H1 (cell line): ENCODE results near the gene EYA2. TPM values are rescaled to one million over a fixed set of nuclear protein-coding genes. Genes with fewer than 3 reads are reported as not detected.

Experiments used
- CTCF ChIA-PET: fragments of 300-600 bp; sonication (Branson Sonifier 250); formaldehyde crosslinking; loops from one replicate; lab custom pipeline; 2021; ENCODE audit not compliant: partially characterized antibody; lab: Charles Lee
- POLR2A ChIA-PET: fragments of 300-600 bp; sonication (Branson Sonifier 250); formaldehyde crosslinking; loops from one replicate; lab custom pipeline; 2021; ENCODE audit warnings: inconsistent platforms; ENCODE audit not compliant: partially characterized antibody; lab: Charles Lee
- DNase-seq, 2 experiments: peaks; one replicate each; pipeline versions ENCODE4 v3.0.0 to v3.0.0-alpha.2; 2010 to 2022; ENCODE audit warnings: low spot score in 2 of 2, low read depth in 1 of 2, mixed read lengths in 1 of 2
- FAIRE-seq: peaks from 2 replicates; lab custom pipeline; 2011; peaks lifted over from hg19 to GRCh38; lab: Jason Lieb, UNC
- H2AFZ ChIP-seq: 2 replicates; pipeline ENCODE4 v1.8.1; 2012; ENCODE audit warnings: low read length, inconsistent platforms
- H2AK5ac ChIP-seq: 2 replicates; pipeline ENCODE4 v1.6.1; 2013; ENCODE audit warnings: low read depth, low read length
- H2BK120ac ChIP-seq: replicated peaks from 2 replicates; pipeline ENCODE3; 2013; ENCODE audit warnings: low read depth, low read length, inconsistent platforms
- H2BK12ac ChIP-seq: 2 replicates; pipeline ENCODE4 v1.6.1; 2013; ENCODE audit warnings: low read depth, low read length
- H2BK15ac ChIP-seq: 2 replicates; pipeline ENCODE4 v1.6.1; 2013; ENCODE audit warnings: low read length
- H2BK20ac ChIP-seq: 2 replicates; pipeline ENCODE4 v1.6.1; 2013; ENCODE audit warnings: low read length
- H2BK5ac ChIP-seq: 2 replicates; pipeline ENCODE4 v1.6.1; 2013; ENCODE audit warnings: low read depth, low read length
- H3K14ac ChIP-seq: 2 replicates; pipeline ENCODE4 v1.6.1; 2013; ENCODE audit warnings: inconsistent platforms; ENCODE audit not compliant: insufficient read length
- H3K18ac ChIP-seq: 2 replicates; pipeline ENCODE4 v1.6.1; 2013; ENCODE audit warnings: low read length; ENCODE audit errors: extremely low read depth
- H3K23ac ChIP-seq: 2 replicates; pipeline ENCODE4 v1.6.1; 2013; ENCODE audit warnings: inconsistent platforms; ENCODE audit not compliant: insufficient read length
- H3K23me2 ChIP-seq: 2 replicates; pipeline ENCODE4 v1.6.1; 2013; ENCODE audit warnings: low read depth, low read length
- H3K27ac ChIP-seq: 2 replicates; pipeline ENCODE4 v1.6.1; 2011; ENCODE audit warnings: low read depth, low read length, inconsistent platforms
- H3K27me3 ChIP-seq, 4 experiments: replicated peaks in 1 of 4; 1 replicate in 1 of 4; 2 replicates in 3 of 4; pipeline versions ENCODE4 v1.6.1 to v1.8.1; 2011 to 2013; ENCODE audit warnings: low read length in 3 of 4, mild to moderate bottlenecking in 3 of 4, inconsistent platforms in 2 of 4, mixed read lengths in 2 of 4, moderate library complexity in 1 of 4; ENCODE audit not compliant: control insufficient read depth in 3 of 4, insufficient read depth in 3 of 4; ENCODE audit errors: extremely low read depth in 1 of 4
- H3K36me3 ChIP-seq, 4 experiments: 2 replicates each; pipeline versions ENCODE4 v1.6.1 to v1.8.1; 2011 to 2013; ENCODE audit warnings: mild to moderate bottlenecking in 4 of 4, low read length in 3 of 4, moderate library complexity in 2 of 4, control low read depth in 1 of 4, inconsistent platforms in 1 of 4; ENCODE audit not compliant: insufficient read depth in 4 of 4, control insufficient read depth in 2 of 4
- H3K4ac ChIP-seq: replicated peaks from 2 replicates; pipeline ENCODE3; 2013; ENCODE audit warnings: low read length, low read depth, mixed read lengths, inconsistent platforms; ENCODE audit not compliant: insufficient read length
- H3K4me1 ChIP-seq, 4 experiments: replicated peaks in 1 of 4; 1 replicate in 1 of 4; 2 replicates in 3 of 4; pipeline versions ENCODE4 v1.6.1 to v1.8.1; 2011 to 2013; ENCODE audit warnings: low read length in 3 of 4, inconsistent platforms in 2 of 4, mixed read lengths in 1 of 4; ENCODE audit not compliant: insufficient read depth in 4 of 4, control insufficient read depth in 3 of 4
- H3K4me2 ChIP-seq, 2 experiments: 2 replicates each; pipeline versions ENCODE4 v1.6.1 to v1.8.1; 2011 to 2013; ENCODE audit warnings: low read depth in 2 of 2, low read length in 2 of 2, control low read depth in 1 of 2, inconsistent platforms in 1 of 2, mild to moderate bottlenecking in 1 of 2; ENCODE audit not compliant: insufficient read depth in 1 of 2
- H3K4me3 ChIP-seq, 4 experiments: fragments of 200-600, 300-600 bp in 1 of 4; sonication (generic), shearing (Covaris generic), sonication (Bioruptor Twin) in 1 of 4; 2 replicates each; pipeline versions ENCODE4 v1.5.1 to v1.8.1; 2011 to 2016; ENCODE audit warnings: low read length in 4 of 4, low read depth in 3 of 4, control low read depth in 2 of 4, inconsistent platforms in 2 of 4, mild to moderate bottlenecking in 2 of 4, mixed read lengths in 1 of 4, moderate library complexity in 1 of 4; ENCODE audit not compliant: insufficient read depth in 2 of 4; ENCODE audit errors: extremely low read depth in 1 of 4
- H3K56ac ChIP-seq: replicated peaks from 2 replicates; pipeline ENCODE3; 2013; ENCODE audit warnings: low read depth, mild to moderate bottlenecking, mixed read lengths, low read length, inconsistent platforms; ENCODE audit not compliant: insufficient read length
- H3K79me1 ChIP-seq: 2 replicates; pipeline ENCODE4 v1.6.1; 2013; ENCODE audit warnings: low read depth, low read length, control low read depth
- H3K79me2 ChIP-seq, 2 experiments: 2 replicates each; pipeline versions ENCODE4 v1.6.1 to v1.8.1; 2012 to 2013; ENCODE audit warnings: low read length in 2 of 2, mild to moderate bottlenecking in 2 of 2, inconsistent platforms in 1 of 2; ENCODE audit not compliant: insufficient read depth in 2 of 2, control insufficient read depth in 1 of 2
- H3K9ac ChIP-seq, 4 experiments: replicated peaks in 1 of 4; 1 replicate in 1 of 4; 2 replicates in 3 of 4; pipeline versions ENCODE4 v1.6.1 to v1.8.1; 2011 to 2013; ENCODE audit warnings: low read depth in 3 of 4, low read length in 3 of 4, control low read depth in 2 of 4, mild to moderate bottlenecking in 2 of 4, moderate library complexity in 2 of 4, inconsistent platforms in 1 of 4; ENCODE audit errors: extremely low read depth in 1 of 4
- H3K9me3 ChIP-seq, 2 experiments: 2 replicates each; pipeline versions ENCODE4 v1.6.1 to v1.8.1; 2012 to 2013; ENCODE audit warnings: mild to moderate bottlenecking in 2 of 2, moderate library complexity in 2 of 2, control low read depth in 1 of 2, inconsistent platforms in 1 of 2, low read depth in 1 of 2, low read length in 1 of 2, mixed read lengths in 1 of 2; ENCODE audit not compliant: insufficient read depth in 2 of 2
- H4K20me1 ChIP-seq, 2 experiments: replicated peaks in 1 of 2; 2 replicates each; pipeline versions ENCODE3 to v1.8.1; 2011 to 2013; ENCODE audit warnings: inconsistent platforms in 2 of 2, low read length in 2 of 2, mild to moderate bottlenecking in 1 of 2; ENCODE audit not compliant: insufficient read depth in 2 of 2, control insufficient read depth in 1 of 2
- H4K5ac ChIP-seq: 2 replicates; pipeline ENCODE4 v1.6.1; 2013; ENCODE audit warnings: low read length, low read depth, mixed read lengths, inconsistent platforms; ENCODE audit not compliant: insufficient read length
- H4K8ac ChIP-seq: 2 replicates; pipeline ENCODE4 v1.8.0; 2013; ENCODE audit warnings: mild to moderate bottlenecking, moderate library complexity, low read length, inconsistent platforms; ENCODE audit not compliant: insufficient read depth; ENCODE audit errors: extremely low read depth
- H4K91ac ChIP-seq: replicated peaks from 2 replicates; pipeline ENCODE3; 2013; ENCODE audit warnings: low read length, mixed read lengths, inconsistent platforms; ENCODE audit not compliant: insufficient read length
- BCL11A ChIP-seq, 2 experiments: IDR thresholded peaks; one replicate each; pipeline ENCODE4 v1.6.1; 2011; ENCODE audit warnings: low read depth in 2 of 2, low read length in 2 of 2, mild to moderate bottlenecking in 2 of 2
- CBX8 ChIP-seq: fragments of 300-800, 300-1000 bp; sonication (generic); IDR thresholded peaks from 2 replicates; pipeline ENCODE4 v1.7.1; 2016; ENCODE audit warnings: low read depth, low read length, borderline replicate concordance
- CTBP2 ChIP-seq: IDR thresholded peaks from 2 replicates; pipeline ENCODE4 v1.7.0; 2011; ENCODE audit warnings: borderline replicate concordance, mild to moderate bottlenecking, moderate library complexity, mixed read lengths, low read length; ENCODE audit not compliant: insufficient read depth, insufficient read length
- EZH2 ChIP-seq: fragments of 200-600 bp; sonication (generic); IDR thresholded peaks from 2 replicates; pipeline ENCODE4 v1.7.1; 2012; ENCODE audit warnings: low read depth, mild to moderate bottlenecking, moderate library complexity, low read length, inconsistent platforms; ENCODE audit not compliant: severe bottlenecking
- KDM1A ChIP-seq: fragments of 200-600, 300-600 bp; sonication (generic); IDR thresholded peaks from 2 replicates; pipeline ENCODE4 v1.7.1; 2016; ENCODE audit warnings: mild to moderate bottlenecking, low read length, borderline replicate concordance
- KDM5A ChIP-seq: fragments of 200-600 bp; IDR thresholded peaks from 2 replicates; pipeline ENCODE4 v1.7.1; 2012; ENCODE audit warnings: mild to moderate bottlenecking, low read length, inconsistent platforms, mixed read lengths
- RNF2 ChIP-seq: fragments of 200-900, 300-1000 bp; sonication (generic); IDR thresholded peaks from 2 replicates; pipeline ENCODE4 v1.7.1; 2016; ENCODE audit warnings: borderline replicate concordance, low read depth, mild to moderate bottlenecking, antibody characterized with exemption, low read length; ENCODE audit not compliant: poor library complexity, severe bottlenecking; ENCODE audit errors: missing control alignments
- SIX5 ChIP-seq: IDR thresholded peaks from 2 replicates; pipeline ENCODE4 v1.6.1; 2011; ENCODE audit warnings: mild to moderate bottlenecking, low read depth, low read length
- WGBS, 2 experiments: shearing (Covaris generic) in 1 of 2; methylation state at CpG; one replicate each; pipeline versions ENCODE4 v1.1.6 to v1.1.7; 2013 to 2015; ENCODE audit warnings: low lambda C conversion rate in 2 of 2, mixed read lengths in 2 of 2, inconsistent platforms in 1 of 2, low coverage in 1 of 2, missing lambda C conversion rate in 1 of 2; ENCODE audit not compliant: insufficient replicate concordance in 2 of 2, insufficient coverage in 1 of 2, insufficient read length in 1 of 2; ENCODE audit errors: extremely low coverage in 1 of 2, missing lambda C conversion rate in 1 of 2; 5-methylcytosine and 5-hydroxymethylcytosine counted together
- polyA plus RNA-seq, 7 experiments: library from polyadenylated mRNA; depleted of rRNA in 3 of 7; stranded (reverse) in 5 of 7; unstranded in 2 of 7; fragments of >200 nt in 5 of 7; fragments of 200-250 nt in 2 of 7; gene quantifications; 1 replicate in 5 of 7; 2 replicates in 1 of 7; 4 replicates in 1 of 7; pipeline versions ENCODE4 v1.2.1 to v1.2.3, GENCODE V29; 2011 to 2013; ENCODE audit warnings: missing spikeins in 2 of 7, mixed read lengths in 2 of 7
- total RNA-seq: library from RNA; stranded (reverse); fragmentation: NEBNext Ultra II Directional; extraction: Animal tissue kit (Norgen Biotek cat#: 25700); gene quantifications from 2 replicates; pipeline ENCODE4 v1.2.1, GENCODE V29; 2021

The EYA2 gene
- total and polyA plus RNA-seq, 2 of the 8 experiments (the other 6 are each of a cell fraction or from before 2014, with no cell fraction given), result 1.6 to 1.7 TPM

GRCh38 chr20:47110819-47111218 lies 216.2 kb downstream of the EYA2 start:
- Histone ChIP-seq H3K79me1 (no peaks in the 10 kb centered on the region), H3K56ac (no peak overlapping the region), H2BK12ac (no peak overlapping the region), H3K27ac (no peak overlapping the region), H4K8ac (no peak overlapping the region), H2BK5ac (no peak overlapping the region), H3K14ac (no peak overlapping the region), H3K9me3 (peaks cover 0 to 3% of the 10 kb centered on the region in 2 experiments; a peak in 1 of 4 replicates), H2AK5ac (no peak overlapping the region), H3K4me3 (no peak overlapping the region), H2BK20ac (no peak overlapping the region), H3K27me3 (no peaks in the 10 kb centered on the region), H2BK15ac (no peak overlapping the region), H3K23me2 (no peaks in the 10 kb centered on the region), H3K79me2 (no peaks in the 10 kb centered on the region), H4K20me1 (no peaks in the 10 kb centered on the region), H2BK120ac (no peak overlapping the region), H3K18ac (no peak overlapping the region), H3K4ac (no peak overlapping the region), H2AFZ (no peak overlapping the region), H3K9ac (no peak overlapping the region), H3K36me3 (no peaks in the 10 kb centered on the region), H4K5ac (no peak overlapping the region), H3K4me2 (no peak overlapping the region), H3K4me1 (no peaks in the 10 kb centered on the region), H3K23ac (no peak overlapping the region), H4K91ac (no peak overlapping the region)
- TF ChIP-seq KDM1A (no peak), KDM5A (no peak), RNF2 (no peak), BCL11A (IDR thresholded peaks at IDR 0.05; ENCODE audit: low read depth in 2 of 2, low read length in 2 of 2) (no peak), CTBP2 (no peak), CBX8 (no peak), EZH2 (no peak), SIX5 (no peak)
- FAIRE-seq (no peak), DNase-seq (no peak)
- ChIA-PET POLR2A (no interaction called here), CTCF (no interaction called here)
- WGBS, 2 experiments, result 81% methylated on average over 1 of the region's 1 CpG; no CpG with 5 or more reads in 1 of the 2 experiments
